Stimulated activated naive CD8-positive, alpha-beta T cell treated with anti-CD3 and anti-CD28 coated beads, Interleukin-15, amount 100 ng/mL, for 72 hours (primary cell): Measurements from ENCODE around the gene APEX2.
A peak's percentile ranks its signal among the peaks of the same experiment; 100 is the strongest.
"Not testable (repeated sequence)": the region's sequence is repeated elsewhere in the genome, so short reads cannot be mapped to it uniquely, and the experiment has no call there.

Experiments used
- ATAC-seq: fragments of 150-1000 bp; cut with Tn5 transposase; 2 replicates; pipeline ENCODE4 v1.10.0; 2021; ENCODE audit warnings: mild to moderate bottlenecking, moderate library complexity
- DNase-seq, 2 donors: peaks; one replicate each; pipeline ENCODE4 v3.0.0; 2021 to 2022
- H3K27ac Mint-ChIP-seq, 2 donors: one replicate each; pipeline ENCODE4 v1.8.0; 2022; ENCODE audit warnings: mild to moderate bottlenecking in 2 of 2, mixed read lengths in 2 of 2, moderate library complexity in 2 of 2
- H3K27me3 Mint-ChIP-seq: one replicate; pipeline ENCODE4 v1.8.0; 2022; ENCODE audit warnings: mixed read lengths
- H3K4me1 Mint-ChIP-seq: one replicate; pipeline ENCODE4 v1.8.0; 2022; ENCODE audit warnings: mild to moderate bottlenecking, mixed read lengths
- H3K4me3 Mint-ChIP-seq, 2 donors: one replicate each; pipeline ENCODE4 v1.8.0; 2022; ENCODE audit warnings: mild to moderate bottlenecking in 2 of 2, mixed read lengths in 2 of 2, moderate library complexity in 1 of 2
- H3K9me3 Mint-ChIP-seq, 2 donors: one replicate each; pipeline ENCODE4 v1.8.0; 2022; ENCODE audit warnings: mixed read lengths in 2 of 2

APEX2 gene

DNA sequence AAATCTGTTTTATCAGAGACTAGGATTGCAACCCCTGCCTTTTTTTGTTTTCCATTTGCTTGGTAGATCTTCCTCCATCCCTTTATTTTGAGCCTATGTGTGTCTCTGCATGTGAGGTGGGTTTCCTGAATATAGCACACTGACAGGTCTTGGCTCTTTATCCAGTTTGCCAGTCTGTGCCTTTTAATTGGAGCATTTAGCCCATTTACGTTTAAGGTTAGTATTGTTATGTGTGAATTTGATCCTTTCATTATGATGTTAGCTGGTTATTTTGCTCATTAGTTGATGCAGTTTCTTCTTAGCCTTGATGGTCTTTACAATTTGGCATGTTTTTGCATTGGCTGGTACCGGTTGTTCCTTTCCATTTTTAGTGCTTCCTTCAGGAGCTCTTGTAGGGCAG, 50.4 kb downstream of the APEX2 start:
- DNase-seq, H3K4me1 Mint-ChIP-seq, H3K9me3 Mint-ChIP-seq, H3K27me3 Mint-ChIP-seq, H3K4me3 Mint-ChIP-seq, ATAC-seq, H3K27ac Mint-ChIP-seq: not testable (repeated sequence)

DNA sequence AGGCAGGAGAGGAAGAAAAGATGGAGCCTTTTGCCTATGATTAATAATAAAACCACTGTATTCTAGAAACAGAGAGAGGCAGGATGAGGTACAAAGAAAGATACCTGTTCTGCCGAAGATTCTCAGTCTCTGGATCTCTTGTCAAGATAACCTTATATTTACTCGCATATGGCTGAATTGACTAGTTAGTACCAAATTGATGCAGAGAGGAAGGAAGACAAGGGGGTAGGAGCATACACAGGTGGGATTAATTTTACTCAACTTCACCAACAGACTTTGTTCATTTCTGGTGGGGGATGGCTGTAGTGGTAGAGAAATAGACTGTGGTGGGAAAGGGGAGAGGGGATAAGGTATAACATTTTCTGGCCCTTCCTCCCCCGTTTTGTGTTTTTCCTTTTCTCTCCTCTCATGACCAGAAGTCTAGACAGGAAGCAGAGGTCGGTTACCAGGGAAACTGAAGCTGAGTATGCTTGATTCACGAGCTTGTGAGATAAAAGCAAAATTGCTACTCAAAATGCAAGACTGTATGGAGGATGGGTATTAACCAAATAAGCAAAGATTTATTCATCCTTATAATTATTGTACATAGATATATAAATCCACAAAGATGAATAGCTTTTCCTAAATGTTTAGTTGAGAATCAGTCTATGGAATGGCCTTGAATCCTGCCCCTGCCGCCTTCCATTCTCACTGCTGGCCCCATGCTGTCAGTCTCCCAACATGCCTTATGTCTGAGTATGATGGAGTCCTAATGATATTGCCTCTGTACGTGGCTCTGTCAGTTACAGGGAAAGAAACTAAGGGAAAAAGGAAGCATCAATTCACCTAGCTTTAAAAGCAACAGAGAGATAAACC, 56.9 kb downstream of the APEX2 start:
- no peaks in the 10 kb centered on the region for H3K9me3 Mint-ChIP-seq
- peaks cover 14% of the 10 kb centered on the region for H3K4me1 Mint-ChIP-seq
- H3K4me3 Mint-ChIP-seq, result peak overlapping the region; percentile 72 to 74
- H3K27me3 Mint-ChIP-seq, result no peaks in the 10 kb centered on the region
- H3K27ac Mint-ChIP-seq, result peak overlapping the region in 1 of 2 donors; percentile 84
- ATAC-seq, result peak; percentile 50
- DNase-seq, result no peak

DNA sequence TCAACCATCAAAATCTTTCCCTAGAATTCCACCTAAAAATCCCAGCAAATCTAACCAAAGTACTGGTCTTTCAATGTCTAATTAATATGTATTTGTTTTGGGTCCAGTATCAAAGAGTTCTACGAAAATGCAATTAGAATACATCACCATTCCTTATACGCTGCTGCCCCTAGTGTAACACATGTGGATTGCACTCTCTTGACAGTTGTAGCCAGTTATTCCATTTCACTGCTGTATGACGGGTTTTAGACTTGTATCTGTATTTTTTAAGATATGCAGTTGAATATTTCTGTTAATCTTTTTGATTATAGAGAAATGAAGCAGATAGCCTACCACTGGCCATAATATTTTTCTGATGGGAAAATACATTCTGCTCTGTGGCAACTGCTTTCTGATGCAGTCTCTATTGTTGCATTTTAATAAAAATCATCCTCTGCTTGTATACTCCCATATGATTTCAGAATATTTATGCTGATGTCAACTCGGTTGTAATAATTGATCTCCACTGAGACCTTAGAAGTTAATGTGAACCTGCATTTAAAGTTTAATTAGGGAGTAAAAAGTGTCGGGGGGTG, 57.6 kb downstream of the APEX2 start:
- ATAC-seq, result no peak
- no peaks in the 10 kb centered on the region for H3K9me3 Mint-ChIP-seq
- DNase-seq, result peak in 1 of 2 donors; percentile 9
- peak overlapping the region in 1 of 2 donors; percentile 57 for H3K27ac Mint-ChIP-seq
- H3K27me3 Mint-ChIP-seq, result no peaks in the 10 kb centered on the region
- peaks cover 14% of the 10 kb centered on the region for H3K4me1 Mint-ChIP-seq
- H3K4me3 Mint-ChIP-seq, result peak overlapping the region; percentile 72 to 74
